Measurements from ENCODE around the gene TCHH.

- no peak for TF ChIP-seq POLR2A (IDR thresholded peaks at IDR 0.05)
- TF ChIP-seq CTCF (IDR thresholded peaks at IDR 0.05 in 4 of 5, conservative IDR thresholded peaks at IDR 0.05 in 1 of 5), result no peak
These were observed 3.7 kb downstream of the TCHH start for GRCh38 chr1:152111515-152111968.

Measured in gastrocnemius medialis (tissue), 4 donors.